Measurements from ENCODE around the gene CCNB3.
"Not testable (repeated sequence)": the region's sequence is repeated elsewhere in the genome, so short reads cannot be mapped to it uniquely, and the experiment has no call there.

The CCNB3 gene

GRCh38 chrX:50198348-50198747 lies 6.2 kb upstream of the CCNB3 start:
- Histone ChIP-seq H3K4me1 (ENCODE audit: insufficient read depth, low read length) (no peaks in the 10 kb centered on the region), H3K36me3 (ENCODE audit: insufficient read depth, low read depth, low read length) (no peaks in the 10 kb centered on the region), H3K4me3 (ENCODE audit: low read length) (no peak overlapping the region), H3K9ac (ENCODE audit: low read depth, low read length) (no peak overlapping the region), H3K27ac (ENCODE audit: low read length) (no peak overlapping the region), H3K9me3 (ENCODE audit: insufficient read depth, low read depth, low read length) (no peaks in the 10 kb centered on the region), H3K27me3 (ENCODE audit: insufficient read depth, low read length) (no peaks in the 10 kb centered on the region)

GRCh38 chrX:50200907-50201306 lies 3.7 kb upstream of the CCNB3 start, which contains the start of gene AKAP4:
AKAP4 (minus strand) TSS chrX:50201007; CDS start chrX:50200889, 118 bp downstream.
- Histone ChIP-seq H3K36me3 (ENCODE audit: insufficient read depth, low read depth, low read length) (no peaks in the 10 kb centered on the region), H3K27me3 (ENCODE audit: insufficient read depth, low read length) (no peaks in the 10 kb centered on the region), H3K27ac (ENCODE audit: low read length) (no peak within 1 kb of the TSS), H3K4me1 (ENCODE audit: insufficient read depth, low read length) (no peaks in the 10 kb centered on the region), H3K4me3 (ENCODE audit: low read length) (no peak within 1 kb of the TSS), H3K9ac (ENCODE audit: low read depth, low read length) (no peak within 1 kb of the TSS), H3K9me3 (ENCODE audit: insufficient read depth, low read depth, low read length) (no peaks in the 10 kb centered on the region)

- H3K27ac ChIP-seq (ENCODE audit: low read length) = no peak overlapping the region
- no peaks in the 10 kb centered on the region for H3K36me3 ChIP-seq (ENCODE audit: insufficient read depth, low read depth, low read length)
- H3K9ac ChIP-seq (ENCODE audit: low read depth, low read length) = no peak overlapping the region
- no peaks in the 10 kb centered on the region for H3K27me3 ChIP-seq (ENCODE audit: insufficient read depth, low read length)
- no peaks in the 10 kb centered on the region for H3K4me1 ChIP-seq (ENCODE audit: insufficient read depth, low read length)
- no peaks in the 10 kb centered on the region for H3K9me3 ChIP-seq (ENCODE audit: insufficient read depth, low read depth, low read length)
- H3K4me3 ChIP-seq (ENCODE audit: low read length) = no peak overlapping the region
Measured at GRCh38 chrX:50202539-50202938, 2.0 kb upstream of the CCNB3 start.

GRCh38 chrX:50206753-50207152 lies 2.2 kb downstream of the CCNB3 start:
- H3K9ac ChIP-seq (ENCODE audit: low read depth, low read length) = no peak overlapping the region
- no peak overlapping the region for H3K27ac ChIP-seq (ENCODE audit: low read length)
- H3K4me1 ChIP-seq (ENCODE audit: insufficient read depth, low read length) = no peaks in the 10 kb centered on the region
- no peak overlapping the region for H3K4me3 ChIP-seq (ENCODE audit: low read length)
- no peaks in the 10 kb centered on the region for H3K9me3 ChIP-seq (ENCODE audit: insufficient read depth, low read depth, low read length)
- no peaks in the 10 kb centered on the region for H3K27me3 ChIP-seq (ENCODE audit: insufficient read depth, low read length)
- H3K36me3 ChIP-seq (ENCODE audit: insufficient read depth, low read depth, low read length) = no peaks in the 10 kb centered on the region

- Histone ChIP-seq H3K4me1 (ENCODE audit: insufficient read depth, low read length) (no peaks in the 10 kb centered on the region), H3K9me3 (ENCODE audit: insufficient read depth, low read depth, low read length) (no peaks in the 10 kb centered on the region), H3K27ac (ENCODE audit: low read length) (no peak overlapping the region), H3K9ac (ENCODE audit: low read depth, low read length) (no peak overlapping the region), H3K36me3 (ENCODE audit: insufficient read depth, low read depth, low read length) (no peaks in the 10 kb centered on the region), H3K4me3 (ENCODE audit: low read length) (no peak overlapping the region), H3K27me3 (ENCODE audit: insufficient read depth, low read length) (no peaks in the 10 kb centered on the region)
Measured at GRCh38 chrX:50211510-50211909, 6.9 kb downstream of the CCNB3 start.

- no peak overlapping the region for H3K9ac ChIP-seq (ENCODE audit: low read depth, low read length)
Measured at GRCh38 chrX:50281253-50281652, 76.7 kb downstream of the CCNB3 start.

GRCh38 chrX:50327235-50327634 lies 122.7 kb downstream of the CCNB3 start:
- H3K9me3 ChIP-seq (ENCODE audit: insufficient read depth, low read depth, low read length) = no peaks in the 10 kb centered on the region
- H3K4me3 ChIP-seq (ENCODE audit: low read length) = no peak overlapping the region
- H3K27me3 ChIP-seq (ENCODE audit: insufficient read depth, low read length) = no peaks in the 10 kb centered on the region
- H3K27ac ChIP-seq (ENCODE audit: low read length) = no peak overlapping the region
- no peaks in the 10 kb centered on the region for H3K4me1 ChIP-seq (ENCODE audit: insufficient read depth, low read length)
- H3K36me3 ChIP-seq (ENCODE audit: insufficient read depth, low read depth, low read length) = no peaks in the 10 kb centered on the region
- no peak overlapping the region for H3K9ac ChIP-seq (ENCODE audit: low read depth, low read length)

More at GRCh38 chrX:50281253-50281652, 76.7 kb downstream of the CCNB3 start:
- H3K36me3 ChIP-seq (ENCODE audit: insufficient read depth, low read depth, low read length) = no peaks in the 10 kb centered on the region
- H3K9me3 ChIP-seq (ENCODE audit: insufficient read depth, low read depth, low read length) = no peaks in the 10 kb centered on the region
- no peak overlapping the region for H3K4me3 ChIP-seq (ENCODE audit: low read length)
- H3K27me3 ChIP-seq (ENCODE audit: insufficient read depth, low read length) = no peaks in the 10 kb centered on the region
- no peaks in the 10 kb centered on the region for H3K4me1 ChIP-seq (ENCODE audit: insufficient read depth, low read length)
- no peak overlapping the region for H3K27ac ChIP-seq (ENCODE audit: low read length)

- H3K4me3 ChIP-seq (ENCODE audit: low read length); H3K9me3 ChIP-seq (ENCODE audit: insufficient read depth, low read depth, low read length); H3K9ac ChIP-seq (ENCODE audit: low read depth, low read length); H3K4me1 ChIP-seq (ENCODE audit: insufficient read depth, low read length); H3K36me3 ChIP-seq (ENCODE audit: insufficient read depth, low read depth, low read length); H3K27ac ChIP-seq (ENCODE audit: low read length); H3K27me3 ChIP-seq (ENCODE audit: insufficient read depth, low read length): not testable (repeated sequence)
Measured at GRCh38 chrX:50332668-50333067, 128.1 kb downstream of the CCNB3 start.

GRCh38 chrX:50333308-50333707 lies 128.7 kb downstream of the CCNB3 start:
- Histone ChIP-seq H3K9me3 (ENCODE audit: insufficient read depth, low read depth, low read length) (no peaks in the 10 kb centered on the region), H3K9ac (ENCODE audit: low read depth, low read length) (no peak overlapping the region), H3K36me3 (ENCODE audit: insufficient read depth, low read depth, low read length) (no peaks in the 10 kb centered on the region), H3K4me1 (ENCODE audit: insufficient read depth, low read length) (no peaks in the 10 kb centered on the region), H3K27me3 (ENCODE audit: insufficient read depth, low read length) (no peaks in the 10 kb centered on the region), H3K4me3 (ENCODE audit: low read length) (no peak overlapping the region), H3K27ac (ENCODE audit: low read length) (no peak overlapping the region)

- Histone ChIP-seq H3K27me3 (ENCODE audit: insufficient read depth, low read length) (no peaks in the 10 kb centered on the region), H3K9me3 (ENCODE audit: insufficient read depth, low read depth, low read length) (no peaks in the 10 kb centered on the region)
Measured at GRCh38 chrX:50343917-50344316, 139.4 kb downstream of the CCNB3 start.

GRCh38 chrX:50372966-50373365 lies 168.4 kb downstream of the CCNB3 start:
- peaks cover 24% of the 10 kb centered on the region; the same call in 1 of the 2 replicates for H3K36me3 ChIP-seq (ENCODE audit: insufficient read depth, low read depth, low read length)
- H3K9ac ChIP-seq (ENCODE audit: low read depth, low read length) = no peak overlapping the region
- H3K4me3 ChIP-seq (ENCODE audit: low read length) = no peak overlapping the region
- H3K27ac ChIP-seq (ENCODE audit: low read length) = no peak overlapping the region
- no peaks in the 10 kb centered on the region for H3K4me1 ChIP-seq (ENCODE audit: insufficient read depth, low read length)
- no peaks in the 10 kb centered on the region for H3K9me3 ChIP-seq (ENCODE audit: insufficient read depth, low read depth, low read length)
- H3K27me3 ChIP-seq (ENCODE audit: insufficient read depth, low read length) = no peaks in the 10 kb centered on the region

More at GRCh38 chrX:50343917-50344316, 139.4 kb downstream of the CCNB3 start:
- H3K27ac ChIP-seq (ENCODE audit: low read length) = no peak overlapping the region
- no peak overlapping the region for H3K9ac ChIP-seq (ENCODE audit: low read depth, low read length)
- H3K4me3 ChIP-seq (ENCODE audit: low read length) = no peak overlapping the region
- no peaks in the 10 kb centered on the region for H3K36me3 ChIP-seq (ENCODE audit: insufficient read depth, low read depth, low read length)
- H3K4me1 ChIP-seq (ENCODE audit: insufficient read depth, low read length) = no peaks in the 10 kb centered on the region

- H3K4me1 ChIP-seq (ENCODE audit: insufficient read depth, low read length) = no peaks in the 10 kb centered on the region
- H3K9me3 ChIP-seq (ENCODE audit: insufficient read depth, low read depth, low read length) = no peaks in the 10 kb centered on the region
- H3K36me3 ChIP-seq (ENCODE audit: insufficient read depth, low read depth, low read length) = peaks cover 22% of the 10 kb centered on the region; the same call in 1 of the 2 replicates
- H3K4me3 ChIP-seq (ENCODE audit: low read length) = no peak overlapping the region
- no peaks in the 10 kb centered on the region for H3K27me3 ChIP-seq (ENCODE audit: insufficient read depth, low read length)
- no peak overlapping the region for H3K27ac ChIP-seq (ENCODE audit: low read length)
- H3K9ac ChIP-seq (ENCODE audit: low read depth, low read length) = no peak overlapping the region
Measured at GRCh38 chrX:50375481-50376267, 171.1 kb downstream of the CCNB3 start.
